B cell (primary cell): ENCODE results near the gene NADSYN1. TPM values are rescaled to one million over a fixed set of nuclear protein-coding genes. Genes with fewer than 3 reads are reported as not detected.
"Not testable (repeated sequence)": the region's sequence is repeated elsewhere in the genome, so short reads cannot be mapped to it uniquely, and the experiment has no call there.

Experiments
- ATAC-seq: fragments of 200-7000 bp; cut with Tn5 transposase; one replicate; pipeline ENCODE4 v1.10.0; 2021; ENCODE audit warnings: low read depth, mild to moderate bottlenecking, moderate number of reproducible peaks, moderate library complexity
- CTCF ChIA-PET: fragments of 350-600 bp; sonication (Branson Sonifier 250); formaldehyde crosslinking; loops from one replicate; lab custom pipeline; 2021; ENCODE audit warnings: antibody characterized with exemption, inconsistent platforms; lab: Charles Lee
- POLR2A ChIA-PET: fragments of 350-600 bp; sonication (Branson Sonifier 250); formaldehyde crosslinking; loops from one replicate; lab custom pipeline; 2021; ENCODE audit warnings: antibody characterized with exemption; lab: Charles Lee
- DNase-seq: peaks from one replicate; pipeline ENCODE4 v3.0.0; 2013
- H2AFZ ChIP-seq: 2 replicates; pipeline ENCODE4 v1.6.1; 2012; ENCODE audit warnings: mild to moderate bottlenecking, low read depth, low read length; ENCODE audit not compliant: insufficient read depth, poor library complexity, severe bottlenecking
- H3K27ac ChIP-seq, 2 donors: 1 replicate in 1 of 2; 2 replicates in 1 of 2; pipeline ENCODE4 v1.5.1; 2012 to 2013; ENCODE audit warnings: low read length in 2 of 2, mild to moderate bottlenecking in 2 of 2, moderate library complexity in 1 of 2
- H3K27me3 ChIP-seq, 4 experiments: fragments of 200-600 bp in 1 of 4; sonication (generic) in 1 of 4; replicated peaks in 1 of 4; 1 replicate in 2 of 4; 2 replicates in 2 of 4; pipeline versions ENCODE4 v1.6.1 to v1.7.0; 2013 to 2016; ENCODE audit warnings: low read length in 3 of 4, mild to moderate bottlenecking in 2 of 4, mixed read lengths in 1 of 4, moderate library complexity in 1 of 4; ENCODE audit not compliant: insufficient read depth in 4 of 4, control insufficient read depth in 3 of 4; ENCODE audit errors: control extremely low read depth in 1 of 4
- H3K36me3 ChIP-seq, 2 experiments: replicated peaks in 1 of 2; 1 replicate in 1 of 2; 2 replicates in 1 of 2; pipeline versions ENCODE4 v1.6.1 to v1.7.1; 2013; ENCODE audit warnings: low read length in 1 of 2; ENCODE audit not compliant: insufficient read depth in 2 of 2, control insufficient read depth in 1 of 2; ENCODE audit errors: control extremely low read depth in 1 of 2, extremely low read depth in 1 of 2
- H3K4me1 ChIP-seq, 2 donors: fragments of 200-600 bp in 1 of 2; sonication (generic) in 1 of 2; 1 replicate in 1 of 2; 2 replicates in 1 of 2; pipeline versions ENCODE4 v1.5.1 to v1.6.1; 2013 to 2017; ENCODE audit warnings: low read length in 2 of 2; ENCODE audit not compliant: control insufficient read depth in 2 of 2, insufficient read depth in 2 of 2
- H3K4me2 ChIP-seq: replicated peaks from 2 replicates; pipeline ENCODE3; 2012; ENCODE audit warnings: mild to moderate bottlenecking, low read depth, low read length; ENCODE audit not compliant: poor library complexity, severe bottlenecking
- H3K4me3 ChIP-seq, 5 experiments: fragments of 200-600 bp in 1 of 5; sonication (generic) in 1 of 5; 1 replicate in 3 of 5; 2 replicates in 2 of 5; pipeline versions ENCODE4 v1.5.1 to v1.7.0; 2011 to 2016; ENCODE audit warnings: low read length in 4 of 5, mild to moderate bottlenecking in 4 of 5, low read depth in 2 of 5, control low read depth in 1 of 5, moderate library complexity in 1 of 5; ENCODE audit not compliant: insufficient read depth in 1 of 5; ENCODE audit errors: control extremely low read depth in 1 of 5, extremely low read depth in 1 of 5
- H3K79me2 ChIP-seq: fragments of 200-600 bp; sonication (generic); one replicate; pipeline ENCODE4 v1.6.0; 2016; ENCODE audit warnings: low read length; ENCODE audit not compliant: control insufficient read depth, insufficient read depth
- H3K9ac ChIP-seq: fragments of 200-600 bp; sonication (generic); 2 replicates; pipeline ENCODE4 v1.6.1; 2017; ENCODE audit warnings: mild to moderate bottlenecking, low read length, moderate library complexity
- H3K9me3 ChIP-seq, 3 donors: one replicate each; pipeline versions ENCODE4 v1.6.1 to v1.7.1; 2013; ENCODE audit warnings: low read length in 2 of 3; ENCODE audit not compliant: control insufficient read depth in 2 of 3, insufficient read depth in 1 of 3; ENCODE audit errors: control extremely low read depth in 1 of 3
- H4K20me1 ChIP-seq: 2 replicates; pipeline ENCODE4 v1.6.0; 2012; ENCODE audit warnings: mild to moderate bottlenecking, low read length; ENCODE audit not compliant: insufficient read depth, control insufficient read depth, poor library complexity, severe bottlenecking
- H3K27ac Mint-ChIP-seq: one replicate; pipeline ENCODE4 v1.8.0; 2021; ENCODE audit warnings: mixed read lengths
- H3K27me3 Mint-ChIP-seq: one replicate; pipeline ENCODE4 v1.8.0; 2021; ENCODE audit warnings: mixed read lengths
- H3K4me1 Mint-ChIP-seq: one replicate; pipeline ENCODE4 v1.8.0; 2021; ENCODE audit warnings: mixed read lengths
- H3K4me3 Mint-ChIP-seq: one replicate; pipeline ENCODE4 v1.8.0; 2021; ENCODE audit warnings: mixed read lengths
- H3K9me3 Mint-ChIP-seq: one replicate; pipeline ENCODE4 v1.8.0; 2022; ENCODE audit warnings: mixed read lengths; ENCODE audit not compliant: insufficient read depth
- CTCF ChIP-seq: fragments of 200-600 bp; IDR thresholded peaks from one replicate; pipeline ENCODE4 v1.8.0; 2022; ENCODE audit warnings: antibody characterized with exemption, mild to moderate bottlenecking
- EZH2 ChIP-seq: IDR thresholded peaks from 2 replicates; pipeline ENCODE4 v1.6.1; 2012; ENCODE audit warnings: borderline replicate concordance, low read depth, mild to moderate bottlenecking, moderate library complexity, low read length; ENCODE audit not compliant: insufficient read depth, poor library complexity, severe bottlenecking
- WGBS: methylation state at CpG from one replicate; pipeline ENCODE4 v1.1.5; 2013; ENCODE audit warnings: missing lambda C conversion rate; ENCODE audit not compliant: insufficient coverage; 5-methylcytosine and 5-hydroxymethylcytosine counted together
- intact Hi-C: fragments of 100-400 bp; cut with micrococcal nuclease; formaldehyde crosslinking; loops from one replicate; pipeline ENCODE4 v1.10.0; 2022
- polyA plus RNA-seq: library from polyadenylated mRNA; depleted of rRNA; stranded (reverse); fragments of >200 nt; gene quantifications from 2 replicates; pipeline ENCODE4 v1.2.3, GENCODE V29; 2012
- total RNA-seq, 2 donors: library from RNA; stranded (reverse); fragments of 120-200 nt in 1 of 2; gene quantifications; 1 replicate in 1 of 2; 2 replicates in 1 of 2; pipeline versions ENCODE4 v1.2.3 to v1.2.4, GENCODE V29; 2013 to 2022

The NADSYN1 gene
- total and polyA plus RNA-seq, 2 donors (not counting 1 experiment from before 2014, with no cell fraction given) = 153 to 222 TPM

- H3K79me2 ChIP-seq, H3K9me3 ChIP-seq, H3K27ac Mint-ChIP-seq, H3K9me3 Mint-ChIP-seq, H3K4me3 Mint-ChIP-seq, H3K4me3 ChIP-seq, H3K27me3 Mint-ChIP-seq, H3K27me3 ChIP-seq, H3K27ac ChIP-seq, H4K20me1 ChIP-seq, POLR2A ChIA-PET, H3K4me2 ChIP-seq, H3K4me1 Mint-ChIP-seq, H3K36me3 ChIP-seq, ATAC-seq, intact Hi-C loops, H3K9ac ChIP-seq, H2AFZ ChIP-seq, H3K4me1 ChIP-seq, DNase-seq, CTCF ChIA-PET: not testable (repeated sequence)
- 66% methylated on average over 6 of the region's 17 CpGs for WGBS
These were observed 82.0 kb downstream of the NADSYN1 start for GRCh38 chr11:71534711-71535608.

- intact Hi-C loops = no loop called here
- Histone ChIP-seq H3K36me3 (no peaks in the 10 kb centered on the region), H4K20me1 (no peaks in the 10 kb centered on the region), H3K27ac (no peak overlapping the region), H3K4me2 (no peak overlapping the region), H3K9ac (no peak overlapping the region), H3K4me3 (no peak overlapping the region), H3K27me3 (no peaks in the 10 kb centered on the region), H3K79me2 (no peaks in the 10 kb centered on the region), H2AFZ (no peak overlapping the region), H3K4me1 (no peaks in the 10 kb centered on the region), H3K9me3 (peaks cover 0 to 11% (median 0%) of the 10 kb centered on the region in 3 donors)
- H3K4me3 Mint-ChIP-seq = no peak overlapping the region
- no peaks in the 10 kb centered on the region for H3K4me1 Mint-ChIP-seq
- no peak for DNase-seq
- TF ChIP-seq CTCF (no peak), EZH2 (no peak)
- ATAC-seq = no peak
- POLR2A ChIA-PET = no interaction called here
- CTCF ChIA-PET = no interaction called here
- no peaks in the 10 kb centered on the region for H3K27me3 Mint-ChIP-seq
- no peak overlapping the region for H3K27ac Mint-ChIP-seq
- H3K9me3 Mint-ChIP-seq = peaks cover 3% of the 10 kb centered on the region
- WGBS = 96% methylated on average over 5 of the region's 9 CpGs
These were observed 82.8 kb downstream of the NADSYN1 start for GRCh38 chr11:71535825-71536224.
